Stimulated activated CD8-positive, alpha-beta memory T cell treated with anti-CD3 and anti-CD28 coated beads, Interleukin-12 subunit alpha, Interleukin-12 subunit beta, amount 100 ng/mL, for 1 hour (primary cell): Measurements from ENCODE around the gene TRIM3.
A peak's percentile ranks its signal among the peaks of the same experiment; 100 is the strongest.
"Not testable (repeated sequence)": the region's sequence is repeated elsewhere in the genome, so short reads cannot be mapped to it uniquely, and the experiment has no call there.

ENCODE experiments used
- DNase-seq: peaks from one replicate; pipeline ENCODE4 v3.0.0-alpha.2; 2020; ENCODE audit warnings: low read depth

The TRIM3 gene

DNA sequence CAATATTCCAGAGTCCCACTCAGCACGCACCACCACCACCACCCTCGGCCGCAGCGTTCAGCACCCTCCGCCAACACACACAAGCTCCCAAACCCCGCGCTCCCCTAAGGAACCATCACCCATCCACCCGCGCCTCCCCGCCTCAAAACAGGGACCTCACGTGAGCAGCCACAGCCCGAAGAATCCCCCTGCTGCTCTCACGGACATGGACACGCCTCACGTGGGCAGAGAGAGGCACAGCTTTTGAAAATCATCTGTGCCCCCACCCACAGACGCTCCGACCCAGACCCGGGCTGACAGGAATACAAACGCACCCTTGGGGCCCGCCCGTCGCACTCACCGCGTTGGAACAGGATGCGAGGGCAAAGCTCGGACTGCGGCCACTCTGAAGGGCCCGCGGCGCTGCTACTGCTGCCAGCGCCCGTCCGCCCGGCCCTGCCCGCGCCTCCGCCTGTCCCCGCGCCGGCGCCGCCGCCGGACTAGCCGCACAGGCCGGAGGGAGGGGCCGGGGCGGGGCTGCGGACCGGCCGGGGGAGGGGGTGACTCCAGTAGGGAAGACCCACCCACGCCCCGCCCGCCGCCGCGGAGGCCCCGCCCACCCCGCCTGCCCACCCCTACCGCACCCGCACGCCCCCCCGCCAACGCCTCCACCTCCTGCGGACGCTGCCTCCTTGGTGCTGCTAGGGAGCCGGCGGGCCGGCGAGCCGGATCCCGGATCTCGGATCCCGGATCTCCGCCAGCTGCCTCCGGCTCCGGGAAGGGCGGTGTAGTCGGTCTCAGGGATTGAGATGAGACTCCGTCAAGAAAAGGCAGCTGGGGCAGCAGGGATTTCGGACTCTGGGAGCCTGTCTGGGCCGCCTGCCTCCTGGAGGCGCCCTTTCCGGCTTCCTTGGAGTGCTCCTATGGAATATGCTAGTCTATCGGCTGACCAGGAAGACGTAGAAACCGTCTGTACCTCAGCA, at the start of gene TRIM3:
TRIM3 (minus strand) TSS at position 491 of the 962 bp plus-strand sequence. CDS start 8,246 bp downstream, outside the sequence.
- DNase-seq = peak; percentile 54

DNA sequence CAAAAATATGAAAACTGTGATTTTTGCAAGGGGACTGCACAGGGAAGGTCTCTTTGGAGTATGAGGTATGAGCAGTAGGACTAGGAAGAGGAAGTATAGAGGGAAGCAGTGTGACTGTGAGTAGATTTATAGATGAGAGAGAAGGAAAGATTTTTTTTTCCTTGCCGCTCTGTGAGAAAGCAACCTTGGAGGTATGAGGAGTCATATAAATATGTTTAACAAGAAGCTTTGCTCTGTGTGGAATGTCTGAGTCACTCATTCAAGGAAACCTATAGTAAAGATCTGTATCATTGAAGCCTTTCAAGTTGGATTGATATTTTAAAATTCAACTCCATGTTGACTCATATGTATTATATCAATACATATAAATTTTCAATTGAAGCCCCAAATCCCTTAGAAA, 49.5 kb upstream of the TRIM3 start:
- no peak for DNase-seq

DNA sequence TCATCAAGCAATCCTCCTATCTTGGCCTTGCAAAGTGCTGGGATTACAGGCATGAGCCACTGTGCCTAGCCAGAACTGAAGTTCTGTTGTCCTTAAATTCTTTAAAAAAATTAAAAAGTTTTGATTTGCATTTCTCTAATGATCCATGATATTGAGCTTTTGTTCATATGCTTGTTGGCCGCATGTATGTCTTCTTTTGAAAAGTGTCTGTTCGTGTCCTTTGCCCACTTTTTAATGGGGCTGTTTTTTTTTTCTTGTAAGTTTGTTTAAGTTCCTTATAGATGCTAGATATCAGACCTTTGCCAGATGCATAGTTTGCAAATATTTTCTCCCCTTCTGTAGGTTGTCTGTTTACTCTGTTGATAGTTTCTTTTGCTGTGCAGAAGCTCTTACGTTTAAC, 48.2 kb upstream of the TRIM3 start:
- not testable (repeated sequence) for DNase-seq

DNA sequence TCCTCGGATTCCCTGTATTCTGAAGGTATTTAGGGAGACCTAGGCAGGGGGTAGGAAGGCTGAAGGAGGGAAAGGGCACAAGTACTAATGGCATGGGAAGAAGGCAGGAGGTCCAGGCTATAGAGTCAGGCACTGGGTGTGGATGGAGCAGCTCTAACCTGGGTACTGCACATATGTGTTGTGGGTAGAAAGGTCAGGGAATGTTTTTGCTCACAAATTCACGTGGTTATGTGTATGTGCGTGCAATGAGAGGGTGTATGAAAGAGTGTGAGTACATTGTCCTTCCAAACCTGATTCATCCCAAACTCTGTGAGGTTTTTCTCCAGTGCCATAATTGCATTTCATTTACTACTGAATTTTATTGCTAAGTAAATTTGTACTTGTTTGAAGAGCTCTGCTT, 46.5 kb upstream of the TRIM3 start:
- DNase-seq = no peak

DNA sequence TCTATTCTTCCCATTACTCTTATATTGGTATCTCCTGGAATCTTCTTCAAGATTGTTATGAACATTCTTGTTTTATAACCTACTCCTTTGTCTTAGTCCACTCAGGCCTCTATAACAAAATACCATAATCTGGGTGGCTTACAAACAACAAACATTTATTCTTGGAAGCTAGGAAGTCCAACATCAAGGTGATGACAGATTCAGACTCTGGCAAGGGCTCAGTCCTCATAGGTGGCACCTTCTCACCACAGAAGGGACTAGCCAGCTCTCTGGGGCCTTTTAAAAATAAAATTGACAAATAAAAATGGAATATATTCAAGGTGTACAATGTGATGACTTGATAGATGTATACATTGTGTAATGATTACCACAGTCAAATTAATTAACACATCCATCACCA, 43.1 kb upstream of the TRIM3 start:
- DNase-seq = no peak

DNA sequence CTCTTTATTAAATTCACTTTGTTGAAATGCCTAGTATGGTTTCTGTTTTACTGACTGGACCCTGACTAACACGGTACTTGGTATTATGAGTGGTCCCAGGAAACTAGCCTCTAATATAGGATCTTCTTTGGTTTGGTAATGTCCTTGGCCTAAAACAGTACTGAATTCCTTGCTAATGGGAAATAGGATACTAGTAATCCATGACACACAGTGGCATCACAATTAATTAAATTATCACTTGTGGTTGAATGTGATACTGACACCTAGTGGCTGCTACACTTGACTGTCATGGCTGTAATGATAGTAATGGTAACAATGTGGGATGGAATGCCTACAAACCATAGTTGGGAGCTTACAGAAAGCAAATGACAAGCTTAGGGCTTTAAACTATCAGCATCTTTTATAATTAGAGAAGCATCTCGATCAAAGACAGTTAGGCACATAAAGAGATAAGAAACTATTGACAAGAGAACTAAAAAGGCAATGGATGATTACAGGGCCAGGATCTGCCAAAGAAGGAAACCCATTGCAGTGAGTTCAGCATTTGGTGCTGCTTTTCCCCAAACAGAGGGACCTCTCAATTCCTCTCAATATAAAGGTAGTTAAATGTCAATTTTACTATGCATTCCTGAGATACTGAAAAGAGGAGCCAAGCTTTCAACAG, 32.0 kb upstream of the TRIM3 start:
- DNase-seq = no peak

DNA sequence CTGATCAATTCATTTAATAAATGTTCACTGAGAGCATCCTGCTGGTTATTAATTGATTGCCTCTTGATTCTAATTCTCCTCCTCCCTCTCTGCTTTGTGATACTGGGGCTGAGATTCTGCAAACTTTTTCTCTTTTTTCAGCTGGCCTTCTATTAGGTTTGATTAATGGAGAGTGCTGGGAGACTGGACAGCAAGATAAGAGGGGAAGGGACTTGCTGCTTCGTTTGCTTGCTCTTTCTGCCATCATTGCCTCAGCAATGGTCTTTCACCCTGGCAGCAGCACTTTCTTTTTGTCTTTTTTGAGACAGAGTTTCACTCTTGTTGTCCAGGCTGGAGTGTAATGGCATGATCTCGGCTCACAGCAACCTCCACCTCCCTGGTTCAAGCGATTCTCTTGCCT, 30.4 kb upstream of the TRIM3 start:
- DNase-seq = no peak

DNA sequence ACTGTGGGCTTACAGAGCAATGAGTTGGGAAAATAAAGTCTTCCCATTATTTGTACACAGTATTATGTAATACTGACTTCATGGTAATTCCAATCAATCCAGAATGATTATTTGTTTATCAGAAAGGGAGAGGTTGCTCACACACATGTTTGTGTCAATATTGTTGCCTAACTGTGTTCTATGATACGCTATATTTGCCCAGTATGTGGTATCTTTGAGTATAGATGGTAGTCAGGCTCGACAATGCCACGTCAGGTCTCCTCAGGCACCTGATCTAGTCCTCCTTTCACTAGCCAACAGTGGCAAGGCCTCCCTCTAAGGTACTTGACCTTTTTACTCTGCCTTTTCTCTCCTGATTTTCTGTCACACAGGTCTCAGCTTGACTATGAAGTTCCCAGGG, 28.6 kb upstream of the TRIM3 start:
- DNase-seq = no peak

DNA sequence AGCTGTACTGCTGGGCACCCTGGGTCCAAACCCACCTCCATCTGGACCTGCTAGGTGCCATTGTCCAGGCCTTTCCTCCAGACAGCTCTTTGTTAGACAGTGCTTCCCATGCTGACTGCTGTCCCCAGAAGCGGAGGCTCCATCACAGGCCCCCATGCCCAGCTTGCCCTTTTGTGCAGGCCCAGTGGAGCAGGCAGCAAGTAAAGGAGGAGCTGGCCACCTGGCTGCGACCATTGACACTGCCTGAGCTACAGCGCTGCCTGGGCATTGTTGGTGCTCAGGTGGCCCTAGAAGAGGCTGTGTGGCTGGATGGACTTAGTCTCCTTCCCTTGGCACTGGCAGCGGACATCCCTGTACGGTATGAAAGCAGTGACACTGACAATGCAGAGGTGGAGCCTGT, 24.8 kb upstream of the TRIM3 start:
- no peak for DNase-seq

DNA sequence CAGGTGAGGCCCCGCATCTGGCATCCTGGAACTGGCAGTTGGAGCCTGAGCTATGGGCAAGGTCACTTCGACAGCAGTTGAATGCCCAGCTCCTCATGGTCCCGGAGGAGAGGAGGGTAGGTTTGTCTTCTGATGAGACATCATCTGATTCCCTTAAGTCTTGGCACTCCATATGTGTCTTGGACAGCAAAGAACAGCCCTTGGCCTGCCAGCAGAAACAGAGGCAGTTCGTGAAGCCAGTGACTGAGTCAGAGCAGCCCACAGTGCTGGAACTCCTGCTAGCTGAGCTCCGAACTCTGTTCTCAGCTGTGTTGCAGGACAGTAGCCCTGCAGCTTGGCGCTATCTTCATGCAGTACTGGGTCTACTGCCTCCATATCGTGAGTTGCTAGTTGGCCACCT, 24.4 kb upstream of the TRIM3 start:
- no peak for DNase-seq

DNA sequence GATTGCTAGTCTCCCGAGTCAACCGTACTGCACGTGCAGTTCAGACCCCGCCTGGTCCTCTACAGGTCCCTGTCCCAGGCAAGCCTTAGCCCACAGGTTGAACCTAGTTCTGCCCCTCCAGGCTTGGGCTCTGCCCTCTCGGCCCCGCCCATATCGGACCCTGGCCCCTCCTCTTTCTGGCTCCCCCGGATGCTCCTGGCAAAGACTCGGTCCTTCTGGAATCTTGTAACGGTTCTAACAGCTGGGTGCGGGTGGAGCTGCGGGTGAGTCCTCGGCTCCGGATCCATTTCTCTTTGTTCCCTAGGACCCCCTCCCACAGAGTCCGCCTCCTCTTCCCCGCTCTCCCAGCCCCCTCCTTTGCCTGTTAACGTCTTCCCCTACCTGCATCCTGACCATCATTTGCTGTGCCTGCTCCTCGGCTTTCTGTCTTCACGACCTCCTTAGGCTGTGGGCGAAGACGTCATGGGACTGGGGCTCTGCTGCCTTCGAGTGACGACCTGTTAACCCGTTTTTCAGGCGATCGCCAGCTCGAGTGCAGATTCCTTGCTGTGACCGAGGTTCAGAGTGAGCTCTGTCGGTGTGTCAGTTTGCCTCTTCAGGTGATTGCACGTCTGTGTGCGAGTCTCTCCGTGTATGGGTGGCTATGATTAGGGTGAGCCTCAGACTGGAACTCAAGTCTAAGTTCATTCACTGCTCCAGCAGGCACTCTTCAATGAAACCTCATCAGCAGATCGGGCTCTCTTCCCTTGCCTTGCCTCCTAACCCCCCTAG, 23.5 kb upstream of the TRIM3 start, which contains the start of gene DNHD1:
DNHD1 (plus strand) TSS at position 212 of the 771 bp plus-strand sequence. CDS start 936 bp downstream, outside the sequence.
- no peak for DNase-seq

DNA sequence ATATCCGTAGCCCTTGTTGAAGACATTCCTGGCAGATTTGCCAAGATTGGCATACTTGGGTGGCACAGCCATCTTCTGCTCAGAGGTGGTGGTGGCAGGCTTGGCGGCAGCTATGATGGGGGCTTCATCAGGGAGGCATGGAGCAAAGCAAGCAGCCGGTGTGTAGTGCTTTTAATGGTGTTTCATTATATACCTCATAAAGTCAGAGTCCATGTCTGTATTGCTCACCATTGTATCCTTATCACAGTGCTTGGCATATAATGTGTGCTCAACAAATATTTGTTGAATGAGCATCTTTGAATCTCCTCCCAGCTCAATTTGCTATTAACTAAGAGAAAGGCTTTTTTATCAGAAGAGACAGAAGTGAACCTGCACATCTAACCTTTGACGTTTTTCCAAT, 15.6 kb upstream of the TRIM3 start:
- no peak for DNase-seq

DNA sequence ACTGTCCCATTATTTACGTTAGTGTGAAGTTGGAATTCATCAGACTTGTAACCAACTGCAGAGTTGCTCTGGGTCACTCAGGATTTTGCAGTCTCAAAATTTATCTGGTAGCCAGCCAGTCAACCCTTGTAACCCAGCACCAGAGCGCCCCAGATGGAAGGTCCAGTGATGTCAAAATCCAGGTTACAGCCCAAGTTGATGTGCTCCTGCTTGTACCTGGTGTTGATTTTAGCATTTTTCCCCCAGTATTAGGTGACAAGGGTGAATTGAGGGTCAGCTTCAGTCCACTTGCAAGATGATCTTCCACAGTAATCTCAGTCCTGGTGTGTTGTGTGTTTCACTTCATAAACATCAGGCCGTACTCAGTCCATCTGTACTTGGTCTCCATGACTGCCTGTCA, 15.1 kb upstream of the TRIM3 start:
- DNase-seq = no peak

DNA sequence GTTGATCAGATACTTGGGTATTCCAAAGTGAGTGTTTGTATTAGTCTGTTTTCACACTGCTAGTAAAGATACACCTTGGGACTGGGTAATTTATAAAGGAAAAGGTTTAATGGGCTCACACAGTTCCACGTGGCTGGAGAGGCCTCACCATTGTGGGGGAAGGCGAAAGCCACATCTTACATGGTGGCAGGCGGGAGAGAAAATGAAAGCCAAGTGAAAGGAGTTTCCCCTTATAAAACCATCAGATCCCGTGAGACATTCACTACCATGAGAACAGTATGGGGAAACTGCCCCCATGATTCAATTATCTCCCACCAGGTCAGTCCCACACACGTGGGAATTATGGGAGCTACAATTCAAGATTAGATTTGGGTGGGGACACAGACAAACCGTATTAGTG, 14.6 kb upstream of the TRIM3 start:
- no peak for DNase-seq

DNA sequence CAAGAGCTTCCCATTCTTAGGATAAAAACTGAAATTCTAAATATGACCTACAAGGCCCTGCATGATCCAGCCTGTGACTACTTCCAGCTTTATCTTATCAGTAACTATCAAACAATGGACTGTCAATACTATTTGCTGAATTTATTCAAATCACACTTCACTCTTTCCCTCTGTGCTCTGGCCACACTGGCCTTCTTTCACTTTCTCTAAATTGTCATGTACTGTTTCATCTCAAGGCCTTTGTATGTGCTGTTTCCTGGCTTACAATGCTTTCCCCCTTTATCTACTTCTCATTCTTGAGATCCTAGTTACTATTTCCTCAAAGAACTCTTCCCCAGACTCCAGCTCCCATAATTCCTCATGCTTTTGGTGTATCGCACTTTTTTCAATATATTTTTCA, 13.2 kb upstream of the TRIM3 start:
- DNase-seq = no peak

DNA sequence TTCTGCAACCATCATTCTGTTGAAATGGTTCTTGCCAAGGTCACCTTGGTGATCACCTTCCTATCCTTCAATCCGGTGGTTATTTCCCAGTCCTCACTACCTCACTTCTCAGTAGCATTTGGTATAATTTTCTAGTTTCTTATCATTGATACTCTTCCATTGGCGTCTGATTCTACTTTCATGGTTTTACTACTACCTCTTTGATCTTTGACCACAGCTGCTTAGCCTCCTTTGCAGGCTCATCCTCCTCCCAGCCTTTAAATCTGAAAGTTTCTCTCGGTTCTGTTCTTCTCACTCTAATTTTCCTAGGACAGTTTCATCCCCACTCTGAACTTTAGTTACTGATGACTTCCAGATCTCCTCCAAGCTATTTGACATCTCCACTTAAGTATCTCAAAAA, 12.5 kb upstream of the TRIM3 start:
- DNase-seq = no peak

DNA sequence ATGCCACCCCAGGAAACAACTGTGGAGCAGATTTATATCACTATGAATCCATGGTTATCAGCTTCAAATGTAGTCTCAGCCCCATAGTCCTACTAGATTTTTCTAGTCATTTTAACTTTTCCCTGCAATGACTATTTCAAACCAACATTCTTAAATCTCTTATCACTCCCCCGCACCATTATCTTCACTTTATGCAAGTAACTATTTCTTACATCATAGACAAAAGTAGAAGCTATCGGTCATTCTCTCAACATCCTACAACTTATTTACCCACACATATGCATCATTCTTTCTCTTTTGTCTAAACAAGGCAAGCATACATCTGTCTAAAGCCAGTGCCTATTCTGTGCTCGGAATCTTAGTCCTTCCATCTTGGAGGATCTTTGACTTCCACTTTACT, 11.9 kb upstream of the TRIM3 start:
- no peak for DNase-seq

DNA sequence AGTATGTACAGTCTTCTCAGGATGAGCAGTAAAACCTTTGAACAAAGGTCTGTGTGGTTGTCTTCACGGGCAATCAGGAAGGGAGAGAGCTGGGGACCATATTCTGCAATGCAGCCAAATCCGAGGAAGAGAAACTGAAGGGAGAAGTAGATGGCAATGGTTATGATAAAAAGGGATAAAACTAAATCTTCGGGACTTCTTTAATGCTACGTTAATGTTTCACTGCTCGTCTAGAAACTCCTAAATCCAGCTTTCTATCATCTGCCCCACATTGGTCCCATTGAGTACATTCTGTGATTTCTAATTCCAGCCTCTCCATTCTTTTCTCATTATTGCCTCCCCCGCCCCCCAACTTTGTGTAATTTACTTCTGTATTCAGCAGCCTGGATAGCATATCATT, 9.3 kb upstream of the TRIM3 start:
- no peak for DNase-seq

DNA sequence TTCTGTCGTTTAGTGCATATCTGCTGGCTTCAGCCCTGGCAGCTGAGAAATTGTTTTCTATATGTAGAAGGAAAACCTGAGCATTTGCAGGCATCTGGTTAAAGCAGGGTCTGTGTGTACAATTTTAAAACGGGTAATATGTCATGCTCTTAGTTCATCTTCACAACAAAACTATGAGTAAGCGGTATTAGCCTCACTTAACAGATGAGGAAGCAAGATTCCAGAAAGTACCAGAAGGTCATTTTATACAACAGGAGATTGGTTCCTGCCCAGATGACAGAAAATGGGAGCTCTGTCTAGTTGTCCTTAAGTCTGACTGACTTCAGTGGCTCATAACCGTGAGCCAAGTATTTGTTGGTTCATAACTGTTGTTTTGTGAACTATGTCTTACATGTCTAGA, 8.7 kb upstream of the TRIM3 start:
- DNase-seq = no peak

DNA sequence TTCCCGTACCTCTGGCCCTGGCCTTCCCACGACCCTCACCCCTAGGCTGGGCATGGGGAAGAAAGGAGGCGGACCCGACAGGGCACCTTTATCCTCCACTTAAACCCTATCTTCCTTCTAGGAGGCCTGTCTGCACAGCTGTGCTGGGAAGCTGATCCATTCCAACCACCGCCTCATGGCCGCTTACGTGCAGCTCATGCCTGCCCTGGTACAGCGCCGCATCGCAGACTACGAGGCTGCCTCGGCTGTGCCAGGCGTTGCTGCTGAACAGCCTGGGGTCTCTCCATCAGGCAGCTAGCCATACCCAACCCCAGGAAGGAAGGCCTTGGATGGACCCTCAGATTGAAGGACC, 8.2 kb upstream of the TRIM3 start:
- no peak for DNase-seq

DNA sequence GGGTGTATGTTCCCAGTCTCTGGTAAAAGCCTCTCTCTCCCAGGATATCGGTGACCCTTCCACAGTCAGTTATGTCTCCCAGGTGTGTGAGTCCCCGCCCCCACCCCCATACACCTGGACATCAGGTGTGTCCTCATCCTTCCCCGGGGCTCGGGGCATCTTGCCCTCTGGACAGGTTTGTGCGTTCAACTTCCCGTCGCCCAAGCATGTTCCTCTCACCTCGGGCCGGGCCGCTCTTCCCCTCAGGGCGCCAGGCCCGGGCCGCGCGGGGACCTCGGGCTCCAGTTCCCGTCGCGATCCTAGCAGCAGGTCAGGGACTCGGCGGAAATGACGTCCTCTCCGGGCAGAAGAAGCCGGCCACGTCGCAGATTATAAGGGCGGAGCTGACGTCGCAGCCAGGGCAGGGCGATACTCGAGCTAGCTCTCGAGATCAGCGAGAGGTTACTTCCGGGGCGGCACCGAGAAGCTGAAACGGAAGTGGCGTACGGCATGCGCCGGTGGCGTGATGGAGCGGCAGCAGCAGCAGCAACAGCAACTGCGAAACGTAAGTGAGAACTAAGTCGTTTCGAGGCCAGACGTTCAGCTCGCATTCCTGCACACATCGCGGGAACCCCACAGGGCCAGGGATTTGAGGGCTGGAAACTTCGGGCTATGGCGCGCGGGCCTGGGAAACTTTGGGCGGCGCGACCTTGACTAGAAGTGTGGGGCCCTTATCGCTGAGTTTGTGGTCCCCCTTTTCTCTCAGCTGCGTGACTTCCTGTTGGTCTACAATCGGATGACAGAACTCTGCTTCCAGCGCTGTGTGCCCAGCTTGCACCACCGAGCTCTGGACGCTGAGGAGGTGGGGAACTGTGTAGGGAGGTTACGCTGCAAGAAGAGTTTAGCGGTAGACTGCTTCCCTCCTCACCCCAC, 7.5 kb upstream of the TRIM3 start, which contains the start of the genes ARFIP2 and TIMM10B:
ARFIP2 (minus strand) TSS at position 320 of the 912 bp plus-strand sequence. CDS start 910 bp downstream, outside the sequence.
TIMM10B (plus strand) TSS at position 490 of the 912 bp plus-strand sequence; CDS start at position 506, 16 bp downstream.
- peak; percentile 94 for DNase-seq
